HAP-1 (cell line): ENCODE measurements around the gene SHROOM3.

Experiments used
- DNase-seq, 2 experiments: peaks; one replicate each; pipeline ENCODE4 v3.0.0-alpha.2; 2016 to 2020; ENCODE audit warnings: low spot score in 2 of 2
- H3K27me3 ChIP-seq: fragments of 250-450 bp; sonication (Bioruptor Pico); 2 replicates; pipeline ENCODE4 v1.5.1; 2020; ENCODE audit warnings: low read depth, mild to moderate bottlenecking, moderate library complexity
- H3K36me3 ChIP-seq: fragments of 250-450 bp; sonication (Bioruptor Pico); replicated peaks from 2 replicates; pipeline ENCODE4 v1.5.1; 2020; ENCODE audit warnings: mild to moderate bottlenecking
- H3K4me1 ChIP-seq: fragments of 250-450 bp; sonication (Bioruptor Pico); 2 replicates; pipeline ENCODE4 v1.5.1; 2020; ENCODE audit warnings: mild to moderate bottlenecking
- H3K4me3 ChIP-seq: fragments of 250-450 bp; sonication (Bioruptor Pico); 2 replicates; pipeline ENCODE4 v1.5.1; 2020; ENCODE audit warnings: mild to moderate bottlenecking, moderate library complexity
- H3K9me3 ChIP-seq: fragments of 250-450 bp; sonication (Bioruptor Pico); 2 replicates; pipeline ENCODE4 v1.5.1; 2020; ENCODE audit warnings: mild to moderate bottlenecking, moderate library complexity
- in situ Hi-C: fragments of 300-500 bp; cut with MboI; formaldehyde crosslinking; loops from 3 replicates; pipeline ENCODE4 v1.14.3; 2020; ENCODE audit warnings: low sequenced_read_pairs, inconsistent platforms, mixed read lengths

The SHROOM3 gene

GRCh38 chr4:76688619-76689144 is 253.7 kb downstream of the SHROOM3 start:
- DNase-seq = no peak
- Histone ChIP-seq H3K36me3 (no peaks in the 10 kb centered on the region), H3K9me3 (0 out of 2 replicates have a peak, but pooled peaks cover 7% of the 10 kb centered on the region), H3K27me3 (no peaks in the 10 kb centered on the region), H3K4me3 (no peak overlapping the region), H3K4me1 (no peaks in the 10 kb centered on the region)
- in situ Hi-C loops = no loop called here

DNA sequence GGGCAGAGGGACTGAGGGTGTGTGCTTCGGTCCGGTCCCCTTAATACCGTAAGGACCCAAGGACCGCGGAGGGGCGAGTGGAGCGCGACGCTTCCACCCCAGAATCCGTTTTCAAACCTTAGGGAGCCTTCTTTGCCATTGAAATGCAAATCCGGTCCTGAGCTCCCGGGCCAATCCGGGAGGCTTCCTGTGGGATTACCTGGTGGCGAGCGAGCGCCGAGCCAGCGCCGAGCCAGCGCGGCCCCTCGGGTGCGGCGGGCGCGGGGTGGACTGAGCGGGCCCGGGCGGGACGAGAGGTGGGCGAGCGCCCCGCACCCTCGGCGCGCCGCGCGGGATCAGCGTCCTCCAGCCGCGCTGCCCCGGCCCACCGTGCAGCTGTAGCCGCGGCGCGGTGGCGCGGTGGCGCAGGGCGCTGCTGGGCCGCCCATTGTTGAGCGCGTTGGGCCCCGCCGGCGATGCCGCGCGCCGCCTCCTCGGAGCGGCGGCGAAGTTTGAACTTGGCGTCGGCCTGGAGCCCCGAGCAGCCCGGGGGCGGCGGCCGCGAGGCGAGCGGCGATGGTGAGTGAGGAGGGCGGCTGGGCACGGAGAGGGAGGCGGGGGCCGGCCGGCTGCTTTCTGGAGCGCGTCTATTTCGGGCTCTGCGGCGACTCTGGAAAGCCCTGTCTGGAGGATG is 254.3 kb downstream of the SHROOM3 start:
- H3K4me3 ChIP-seq = no peak overlapping the region
- in situ Hi-C loops = no loop called here
- no peaks in the 10 kb centered on the region for H3K27me3 ChIP-seq
- peaks cover 5% of the 10 kb centered on the region for H3K4me1 ChIP-seq
- no peak for DNase-seq
- H3K9me3 ChIP-seq = 0 out of 2 replicates have a peak, but pooled peaks cover 7% of the 10 kb centered on the region
- no peaks in the 10 kb centered on the region for H3K36me3 ChIP-seq

- H3K4me3 ChIP-seq = no peak overlapping the region
- in situ Hi-C loops = no loop called here
Measured at GRCh38 chr4:76690011-76690905, 255.2 kb downstream of the SHROOM3 start.

GRCh38 chr4:76690906-76691275 is 255.9 kb downstream of the SHROOM3 start:
- Histone ChIP-seq H3K4me3 (no peak overlapping the region), H3K4me1 (peaks cover 8% of the 10 kb centered on the region), H3K36me3 (no peaks in the 10 kb centered on the region), H3K27me3 (no peaks in the 10 kb centered on the region), H3K9me3 (0 out of 2 replicates have a peak, but pooled peaks cover 7% of the 10 kb centered on the region)
- in situ Hi-C loops = no loop called here
- no peak for DNase-seq

More at GRCh38 chr4:76690011-76690905, 255.2 kb downstream of the SHROOM3 start:
- Histone ChIP-seq H3K27me3 (no peaks in the 10 kb centered on the region), H3K4me1 (peaks cover 8% of the 10 kb centered on the region), H3K9me3 (0 out of 2 replicates have a peak, but pooled peaks cover 7% of the 10 kb centered on the region), H3K36me3 (no peaks in the 10 kb centered on the region)
- no peak for DNase-seq

GRCh38 chr4:76691807-76692582 is 257.0 kb downstream of the SHROOM3 start:
- Histone ChIP-seq H3K4me1 (peaks cover 13% of the 10 kb centered on the region), H3K27me3 (no peaks in the 10 kb centered on the region), H3K4me3 (no peak overlapping the region), H3K9me3 (0 out of 2 replicates have a peak, but pooled peaks cover 7% of the 10 kb centered on the region), H3K36me3 (no peaks in the 10 kb centered on the region)
- in situ Hi-C loops = no loop called here
- DNase-seq = no peak

GRCh38 chr4:76692761-76693160 is 257.7 kb downstream of the SHROOM3 start:
- no peaks in the 10 kb centered on the region for H3K27me3 ChIP-seq
- H3K4me1 ChIP-seq = peaks cover 20% of the 10 kb centered on the region
- 0 out of 2 replicates have a peak, but pooled peaks cover 7% of the 10 kb centered on the region for H3K9me3 ChIP-seq
- DNase-seq = no peak
- no peak overlapping the region for H3K4me3 ChIP-seq
- in situ Hi-C loops = no loop called here
- no peaks in the 10 kb centered on the region for H3K36me3 ChIP-seq

DNA sequence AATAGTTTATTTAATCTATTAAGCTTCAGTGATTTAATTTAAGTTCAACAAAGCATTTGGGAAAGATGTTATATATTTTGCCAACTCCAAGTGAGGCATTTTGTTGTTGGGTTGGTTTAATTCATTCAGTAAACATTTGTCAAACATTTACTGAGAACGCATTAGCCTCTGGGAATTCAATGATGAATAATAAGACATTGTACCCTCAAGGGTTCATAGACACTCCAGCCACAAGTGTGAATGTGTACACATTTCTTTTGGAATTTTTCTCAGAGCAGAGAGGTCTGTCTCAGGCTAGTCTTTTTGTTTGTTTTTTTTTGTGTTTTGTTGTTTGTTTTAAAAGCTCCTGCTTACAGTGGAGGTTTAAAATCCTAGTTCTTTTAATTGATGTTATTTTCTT is 259.0 kb downstream of the SHROOM3 start:
- DNase-seq = no peak
- peaks cover 30% of the 10 kb centered on the region for H3K4me1 ChIP-seq
- H3K9me3 ChIP-seq = no peaks in the 10 kb centered on the region
- no peaks in the 10 kb centered on the region for H3K27me3 ChIP-seq
- H3K4me3 ChIP-seq = no peak overlapping the region
- in situ Hi-C loops = no loop called here
- H3K36me3 ChIP-seq = no peaks in the 10 kb centered on the region

- in situ Hi-C loops = no loop called here
- H3K9me3 ChIP-seq = no peaks in the 10 kb centered on the region
- no peaks in the 10 kb centered on the region for H3K27me3 ChIP-seq
- H3K36me3 ChIP-seq = no peaks in the 10 kb centered on the region
- no peak overlapping the region for H3K4me3 ChIP-seq
- H3K4me1 ChIP-seq = peaks cover 30% of the 10 kb centered on the region
- peak; percentile 33 to 71 for DNase-seq
Measured at GRCh38 chr4:76696109-76696508, 261.1 kb downstream of the SHROOM3 start.

DNA sequence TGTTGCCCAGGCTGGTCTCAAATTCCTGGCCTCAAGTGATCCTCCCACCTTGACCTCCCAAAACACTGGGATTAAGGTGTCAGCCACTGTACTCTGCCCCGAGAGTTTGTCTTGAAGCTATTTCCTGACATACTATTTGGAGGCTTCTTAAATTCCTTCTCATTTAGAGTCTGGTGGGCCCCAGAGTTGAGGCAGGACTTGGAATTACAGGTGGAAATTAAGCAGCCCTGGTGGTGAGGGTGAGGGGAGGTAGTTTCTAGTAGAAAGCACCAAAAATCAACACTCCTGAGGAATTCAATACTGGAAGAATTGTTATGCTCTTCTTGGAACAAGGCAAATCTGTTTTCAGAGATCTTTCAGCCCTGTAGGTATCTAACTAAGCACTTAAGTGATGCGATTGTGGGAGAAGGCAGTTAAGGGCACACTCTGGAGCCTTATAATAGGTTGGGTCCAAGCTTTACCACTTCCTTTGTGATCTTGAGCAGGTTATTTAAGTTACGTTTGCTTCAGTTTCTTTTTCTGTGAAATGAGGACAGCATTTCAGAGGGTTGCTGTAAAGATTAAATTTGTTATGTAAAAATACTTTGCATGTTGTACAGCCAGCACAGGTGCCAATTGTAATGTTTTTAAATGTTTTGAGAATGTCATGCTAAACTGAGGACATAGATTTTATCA is 262.2 kb downstream of the SHROOM3 start:
- no peak overlapping the region for H3K4me3 ChIP-seq
- in situ Hi-C loops = no loop called here
- DNase-seq = no peak
- no peaks in the 10 kb centered on the region for H3K36me3 ChIP-seq
- H3K9me3 ChIP-seq = no peaks in the 10 kb centered on the region
- peaks cover 41% of the 10 kb centered on the region for H3K4me1 ChIP-seq
- H3K27me3 ChIP-seq = no peaks in the 10 kb centered on the region

DNA sequence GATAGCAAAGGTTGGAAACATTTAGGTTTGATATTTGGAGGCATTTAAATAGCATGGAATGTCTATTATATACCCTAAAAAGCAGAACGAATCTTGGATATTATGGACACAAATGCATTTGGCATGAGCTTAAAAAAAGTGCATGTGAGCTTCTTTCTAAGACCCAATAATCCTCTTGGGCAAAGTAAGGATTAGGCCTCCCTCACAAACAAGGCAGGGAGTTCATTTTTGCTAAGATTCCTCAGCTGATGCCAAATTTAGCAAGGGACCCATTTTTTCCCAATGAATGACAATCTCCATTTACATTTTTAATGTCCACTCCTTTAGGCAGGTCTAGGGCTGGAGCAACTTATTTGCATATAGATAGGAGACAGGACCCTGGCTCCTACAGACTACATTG is 263.1 kb downstream of the SHROOM3 start:
- peak; percentile 16 to 53 for DNase-seq
- H3K36me3 ChIP-seq = no peaks in the 10 kb centered on the region
- H3K9me3 ChIP-seq = no peaks in the 10 kb centered on the region
- in situ Hi-C loops = no loop called here
- peaks cover 50% of the 10 kb centered on the region for H3K4me1 ChIP-seq
- no peaks in the 10 kb centered on the region for H3K27me3 ChIP-seq
- no peak overlapping the region for H3K4me3 ChIP-seq

GRCh38 chr4:76699751-76700310 is 264.8 kb downstream of the SHROOM3 start:
- no peaks in the 10 kb centered on the region for H3K9me3 ChIP-seq
- no peaks in the 10 kb centered on the region for H3K27me3 ChIP-seq
- no peak for DNase-seq
- H3K4me1 ChIP-seq = peaks cover 59% of the 10 kb centered on the region
- in situ Hi-C loops = no loop called here
- H3K36me3 ChIP-seq = no peaks in the 10 kb centered on the region
- no peak overlapping the region for H3K4me3 ChIP-seq

DNA sequence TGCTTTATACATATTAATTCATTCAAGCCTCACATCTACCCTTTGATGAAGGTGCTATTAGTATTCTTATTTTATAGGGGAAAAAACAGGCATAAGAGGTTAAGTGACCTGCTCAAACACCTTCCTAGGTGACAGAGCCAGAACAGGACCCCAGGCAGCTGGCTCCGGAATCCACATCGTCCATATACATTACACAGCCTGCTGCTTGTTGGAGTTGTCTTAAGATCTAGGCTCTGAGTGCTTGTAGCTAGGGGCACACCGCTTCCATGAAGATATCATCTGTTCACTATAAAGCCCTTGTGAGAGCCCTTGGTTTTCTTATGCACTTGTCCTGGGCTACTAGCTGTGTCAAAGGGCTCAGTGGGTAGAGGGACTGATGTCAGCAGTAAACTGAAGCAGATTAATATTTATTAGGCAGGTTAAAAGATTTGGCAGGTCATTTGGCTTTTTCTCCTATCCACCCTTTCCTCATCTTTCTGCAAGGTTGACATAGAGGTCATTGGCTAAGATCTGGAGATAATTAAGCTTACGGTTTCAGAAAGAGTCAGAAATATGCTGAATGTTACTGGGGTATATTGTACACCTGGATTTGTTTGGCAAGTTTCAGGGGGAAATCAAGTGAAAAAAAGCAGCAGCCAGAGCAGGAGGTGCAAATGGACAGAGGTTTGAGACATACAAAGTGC is 267.6 kb downstream of the SHROOM3 start:
- in situ Hi-C loops = no loop called here
- H3K27me3 ChIP-seq = no peaks in the 10 kb centered on the region
- no peak overlapping the region for H3K4me3 ChIP-seq
- no peaks in the 10 kb centered on the region for H3K36me3 ChIP-seq
- H3K9me3 ChIP-seq = no peaks in the 10 kb centered on the region
- no peak for DNase-seq
- H3K4me1 ChIP-seq = peaks cover 51% of the 10 kb centered on the region
